HG02798 (cell line): ENCODE data around the gene PLPP3.

Experiments
- ATAC-seq: cut with Tn5 transposase; IDR thresholded peaks from one replicate; pipeline ENCODE4 v1.9.1; 2021; ENCODE audit warnings: mild to moderate bottlenecking; ENCODE audit not compliant: unreplicated experiment, poor library complexity

PLPP3 gene

GRCh38 chr1:56505792-56506743 is 73.3 kb downstream of the PLPP3 start:
- ATAC-seq, result no peak

DNA sequence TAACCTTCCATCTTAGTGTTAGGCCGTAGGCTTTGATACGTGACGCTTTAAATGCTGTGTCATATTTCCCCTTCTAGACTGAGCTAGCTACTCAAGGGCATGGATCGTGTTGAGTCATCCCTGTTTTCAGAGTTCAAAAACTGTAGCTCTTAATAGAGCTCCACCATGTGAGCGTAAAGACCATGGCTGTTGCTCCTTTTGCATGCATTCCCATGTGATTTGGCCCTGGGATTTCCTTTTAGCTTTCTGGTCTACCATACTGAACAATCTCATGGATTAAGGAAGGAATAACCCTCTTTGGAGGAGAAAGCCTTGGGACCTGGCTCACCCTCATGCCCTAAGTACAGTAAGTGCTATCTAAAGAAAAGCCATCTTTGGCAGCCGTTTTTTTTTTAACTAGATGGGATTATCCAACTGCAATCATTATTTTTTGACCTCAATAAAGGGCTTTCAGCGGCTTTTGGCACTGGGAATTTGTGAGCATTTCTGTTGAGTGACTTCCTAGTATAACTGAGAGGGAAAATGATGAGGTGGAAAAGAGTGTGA is 76.6 kb downstream of the PLPP3 start:
- ATAC-seq, result no peak

DNA sequence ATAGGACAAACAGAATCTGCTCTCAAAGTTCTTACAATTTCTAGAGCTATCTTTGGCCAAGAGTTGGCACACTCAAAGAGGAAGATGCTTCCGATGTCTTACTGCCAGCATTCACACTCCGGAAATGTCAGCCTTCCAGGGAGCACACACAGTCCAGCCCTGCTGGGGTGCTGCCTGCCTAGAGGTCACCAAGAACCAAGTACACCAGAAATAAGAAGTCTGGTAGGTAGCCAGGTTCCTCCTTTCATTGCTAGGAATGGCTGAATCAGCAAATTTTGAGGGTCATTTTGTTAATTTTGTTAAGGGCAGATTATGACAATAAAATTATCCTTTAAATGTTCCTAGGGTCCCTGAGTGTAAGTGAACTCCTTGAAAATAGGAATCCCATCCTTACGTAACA is 77.5 kb downstream of the PLPP3 start:
- no peak for ATAC-seq

- ATAC-seq, result no peak
Observed at GRCh38 chr1:56501426-56501825, 77.9 kb downstream of the PLPP3 start.

DNA sequence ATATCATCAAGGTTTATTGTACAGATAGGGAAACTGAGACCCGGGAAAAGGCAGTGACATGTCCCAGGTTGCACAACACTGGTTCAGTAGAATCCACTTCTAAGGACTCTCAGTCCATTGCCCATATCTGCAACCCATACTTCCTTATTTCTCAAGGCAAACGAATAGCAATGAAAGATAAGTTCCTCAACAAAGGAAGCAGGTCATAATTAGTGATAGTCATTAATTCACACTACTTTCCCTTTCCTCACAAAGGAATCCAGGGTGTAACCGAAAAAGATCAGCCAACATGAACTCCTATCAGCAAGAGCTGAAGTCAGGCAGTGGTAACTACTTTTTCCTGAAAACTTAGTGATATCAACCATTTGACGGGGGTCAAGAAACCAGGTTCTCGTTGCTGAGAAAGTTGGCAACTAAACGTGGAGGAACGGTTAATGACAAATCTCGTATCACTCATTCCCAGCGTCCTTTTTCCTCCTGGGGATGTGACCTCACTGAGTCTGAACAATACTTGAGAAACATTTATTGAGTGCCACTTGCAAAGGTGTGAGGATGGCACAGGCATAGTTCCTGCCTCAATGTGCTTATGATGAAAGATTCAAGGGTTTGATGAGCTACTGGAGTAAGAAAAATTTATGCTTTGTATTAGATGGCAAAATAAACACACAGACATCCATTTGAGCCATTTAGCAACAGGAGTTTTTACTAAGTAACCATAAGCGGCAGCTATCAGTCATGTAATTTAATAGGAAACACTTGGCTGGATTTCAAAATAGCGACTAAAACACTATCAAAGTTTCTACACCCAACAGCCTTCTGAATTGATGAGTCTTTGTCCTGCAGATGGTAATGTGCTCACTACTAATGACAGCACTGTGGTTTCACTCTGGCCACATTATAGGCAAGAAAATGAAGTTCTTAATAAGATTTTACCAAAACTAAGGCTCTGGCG is 82.3 kb downstream of the PLPP3 start:
- ATAC-seq, result no peak

GRCh38 chr1:56496158-56496557 is 83.2 kb downstream of the PLPP3 start:
- ATAC-seq, result no peak

DNA sequence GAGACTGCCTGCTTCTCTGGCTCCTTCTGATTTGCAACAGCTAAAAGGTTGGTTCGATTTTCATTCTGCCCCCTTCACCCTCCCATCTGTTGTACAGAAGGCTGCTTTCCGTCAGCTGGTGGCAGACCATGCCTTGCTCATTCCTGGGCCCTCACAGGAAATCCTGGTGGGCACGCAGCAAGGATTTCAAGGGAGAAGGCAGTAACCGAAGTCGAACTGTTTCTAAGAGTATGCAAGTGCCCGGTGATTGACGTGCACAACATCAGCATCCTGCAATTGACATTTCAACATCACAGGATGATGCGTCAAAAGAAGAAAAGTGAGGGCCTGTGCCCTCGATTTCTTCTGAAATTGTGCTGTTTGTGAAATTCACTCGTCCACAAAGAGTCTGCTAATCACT is 83.8 kb downstream of the PLPP3 start:
- no peak for ATAC-seq

DNA sequence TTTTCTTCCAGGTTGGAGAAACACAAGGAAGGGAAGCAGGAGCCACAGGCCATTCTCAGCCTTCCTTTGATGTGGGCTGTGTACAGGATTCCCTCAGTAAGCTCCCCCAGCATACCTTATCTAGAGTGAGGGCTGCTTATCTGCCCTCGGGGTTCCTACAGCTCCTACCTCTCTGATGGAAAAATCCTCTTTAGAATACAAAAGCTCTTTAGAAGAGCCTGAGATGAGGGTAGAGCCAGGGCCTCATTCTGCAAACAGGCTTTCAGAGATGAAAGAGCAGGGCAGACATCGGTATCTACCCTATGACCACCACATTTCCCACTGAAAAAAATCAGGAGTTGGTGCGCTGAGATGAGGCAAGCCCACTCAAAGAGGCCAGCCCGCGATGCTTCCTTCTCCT is 85.1 kb downstream of the PLPP3 start:
- no peak for ATAC-seq

- ATAC-seq, result no peak
Observed at GRCh38 chr1:56493826-56494225, 85.5 kb downstream of the PLPP3 start.

DNA sequence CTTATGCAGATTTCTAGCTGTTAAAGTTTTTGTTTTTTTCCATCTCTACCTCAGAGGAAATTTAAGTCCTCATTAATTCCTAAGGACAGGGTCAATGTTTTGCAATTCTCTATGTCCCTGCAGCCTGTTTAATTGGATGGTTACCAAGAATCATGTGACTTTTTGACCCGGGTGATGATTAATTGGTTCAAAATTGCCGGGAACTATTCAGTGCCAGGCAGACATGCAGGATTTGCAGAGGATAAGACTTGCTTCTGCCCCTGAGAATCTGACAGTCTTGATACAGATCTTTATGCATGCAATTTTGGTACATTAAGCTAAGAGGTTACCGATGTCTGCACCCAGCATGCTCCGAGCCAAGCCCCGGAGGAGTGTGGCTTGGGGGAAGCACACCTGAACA is 87.9 kb downstream of the PLPP3 start:
- no peak for ATAC-seq

DNA sequence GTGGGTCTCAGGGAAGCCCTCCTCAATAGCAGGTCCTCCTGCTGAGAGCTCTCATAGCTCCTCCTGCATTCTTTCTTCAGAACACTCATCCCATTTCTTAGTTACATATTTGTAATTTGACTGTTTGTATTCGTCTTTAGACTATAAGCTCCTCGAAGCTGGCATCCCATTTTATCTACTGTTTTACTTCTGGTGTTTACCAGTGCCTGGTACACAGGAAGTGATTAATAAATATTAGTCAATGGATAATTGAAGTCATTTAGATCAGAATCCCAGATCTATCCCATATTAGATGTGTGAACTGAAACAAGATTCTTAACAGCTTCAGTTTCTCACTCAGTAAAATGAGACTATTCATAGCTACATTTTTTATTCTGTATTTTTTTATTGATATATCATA is 88.7 kb downstream of the PLPP3 start:
- ATAC-seq, result no peak

- ATAC-seq, result no peak
Observed at GRCh38 chr1:56489695-56490094, 89.7 kb downstream of the PLPP3 start.

DNA sequence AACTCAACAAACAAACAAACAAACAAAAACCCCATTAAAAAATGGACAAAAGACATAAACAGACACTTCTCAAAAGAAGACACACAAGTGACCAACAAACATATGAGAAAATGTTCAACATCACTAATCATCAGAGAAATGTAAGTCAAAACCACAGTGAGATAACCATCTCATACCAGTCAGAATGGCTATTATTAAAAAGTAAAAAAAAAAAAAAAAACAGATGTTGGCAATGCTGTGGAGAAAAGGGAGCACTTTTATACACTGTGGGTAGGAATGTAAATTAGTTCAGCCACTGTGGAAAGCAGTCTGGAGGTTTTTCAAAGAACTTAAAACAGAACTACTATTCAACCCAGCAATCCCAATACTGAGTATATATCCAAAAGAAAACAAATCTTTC is 94.7 kb downstream of the PLPP3 start:
- no peak for ATAC-seq

DNA sequence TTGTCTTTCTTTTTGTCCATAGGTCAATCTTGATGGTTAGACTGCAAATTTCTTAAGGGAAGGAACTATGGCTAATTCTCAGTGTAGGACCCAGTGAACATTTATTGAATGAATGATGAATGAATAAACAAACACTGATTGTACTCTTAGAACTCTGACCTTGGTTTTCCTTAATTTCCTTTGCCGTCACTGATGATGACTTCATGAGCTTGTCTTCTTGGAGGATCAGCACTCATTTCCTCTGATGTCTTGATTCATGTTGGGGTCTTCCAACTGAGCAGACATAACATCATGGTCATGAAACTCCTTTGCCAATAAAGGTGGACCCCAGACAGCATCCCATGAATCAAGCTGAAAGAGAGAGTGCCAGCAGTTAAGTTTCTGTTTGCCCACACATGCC is 96.3 kb downstream of the PLPP3 start:
- ATAC-seq, result no peak

- no peak for ATAC-seq
Observed at GRCh38 chr1:56482486-56482885, 96.9 kb downstream of the PLPP3 start.

- ATAC-seq, result no peak
Observed at GRCh38 chr1:56481140-56481694, 98.1 kb downstream of the PLPP3 start.

DNA sequence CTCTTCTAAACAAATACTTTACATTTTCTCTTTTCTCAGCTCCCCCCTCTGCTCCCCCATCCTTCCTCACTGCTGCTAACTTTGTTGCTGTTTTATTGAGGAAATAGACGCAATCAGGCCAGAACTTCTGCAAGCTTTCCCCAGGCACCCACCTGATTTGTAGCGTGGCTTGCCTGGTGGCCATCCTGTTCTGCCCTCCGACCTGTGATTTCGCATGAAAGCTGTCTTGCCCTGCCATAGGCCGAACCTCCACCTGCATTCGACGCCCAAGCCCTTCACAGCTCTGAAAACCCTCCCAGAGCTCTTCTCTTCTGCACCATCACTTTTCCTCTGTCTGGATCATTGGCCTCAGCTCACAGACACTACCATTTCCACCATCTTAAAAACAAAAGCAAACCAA is 100.6 kb downstream of the PLPP3 start:
- no peak for ATAC-seq

DNA sequence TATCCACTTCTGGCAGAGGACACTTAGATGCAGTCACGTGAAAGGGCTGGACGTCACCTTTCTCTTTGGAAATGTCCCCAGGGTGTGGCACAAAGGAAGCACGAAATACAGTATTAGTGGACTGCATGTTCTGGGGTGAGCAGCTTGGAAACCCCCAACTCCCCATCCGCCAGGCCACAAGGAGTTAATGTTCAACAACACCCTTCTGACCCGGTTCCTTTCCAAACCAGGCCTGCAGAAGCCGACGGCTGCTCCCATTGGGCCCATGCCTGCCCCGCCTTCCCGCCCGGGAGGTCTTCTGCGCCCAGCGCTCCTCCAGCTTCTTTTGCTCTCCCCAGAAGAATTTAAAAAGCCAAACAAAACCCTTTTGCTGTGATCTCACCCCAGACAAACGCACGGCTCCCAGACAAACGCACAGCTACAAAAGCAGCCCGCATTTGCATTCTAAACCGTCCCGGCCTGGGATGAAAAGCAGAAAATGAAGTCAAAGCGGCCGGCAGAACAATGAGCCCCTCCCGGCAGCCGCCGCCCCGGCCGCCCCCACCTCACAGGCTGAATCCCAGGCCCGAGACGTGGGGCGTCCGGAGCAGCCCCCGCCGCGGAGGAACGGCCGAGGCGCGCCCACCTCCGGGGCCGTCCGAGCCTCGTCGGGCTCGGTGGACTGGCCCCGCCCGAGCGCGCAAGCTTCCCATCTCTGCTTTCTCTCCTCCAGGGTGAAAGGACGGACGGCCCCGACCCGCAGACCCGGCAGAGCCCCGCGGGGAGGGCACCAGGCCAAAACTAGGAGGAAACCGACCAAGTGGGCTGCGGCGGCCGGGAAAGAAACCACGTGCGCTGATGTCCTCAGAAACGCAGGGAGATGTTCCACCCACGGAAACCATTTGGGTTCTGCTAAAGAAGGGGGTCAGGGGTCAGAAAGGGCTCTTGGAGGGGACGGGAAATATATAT is 101.9 kb downstream of the PLPP3 start:
- peak; percentile 49 for ATAC-seq

DNA sequence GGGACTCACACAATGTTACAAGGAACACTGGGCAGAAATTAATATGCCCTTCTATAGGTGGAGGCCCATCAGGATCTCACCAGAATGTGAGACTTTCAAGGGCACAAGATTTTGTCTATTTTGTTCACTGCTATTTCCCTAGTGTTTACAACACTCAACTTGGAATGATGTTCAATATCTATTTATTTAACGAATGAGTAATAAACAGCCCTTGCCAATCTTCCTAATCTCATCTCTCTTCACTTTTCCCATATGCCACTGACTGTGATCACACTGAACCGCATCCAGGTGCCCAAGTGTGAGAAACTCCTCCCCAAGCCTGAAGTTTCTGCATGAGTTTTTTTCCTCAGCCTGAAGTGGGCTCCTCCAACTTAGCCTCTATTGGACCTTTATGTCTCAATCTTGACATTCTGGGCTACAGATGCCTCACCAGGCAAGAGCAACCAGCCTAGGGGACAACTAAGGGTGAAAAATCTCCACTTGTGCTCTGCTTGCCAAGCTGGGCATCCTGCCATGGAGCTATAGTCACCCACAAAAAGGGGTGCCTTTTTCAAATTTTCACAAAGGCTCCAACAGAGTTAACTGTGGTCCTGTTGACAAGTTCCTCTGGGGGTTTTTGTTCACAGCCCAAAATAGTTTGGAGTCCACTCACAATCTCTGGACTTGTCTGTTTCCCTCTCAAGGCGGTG is 105.6 kb downstream of the PLPP3 start:
- no peak for ATAC-seq
